Large intestine (tissue), 3 donors: Measurements from ENCODE around the gene PRKN. TPM values are rescaled to one million over a fixed set of nuclear protein-coding genes. Genes with fewer than 3 reads are reported as not detected.

ENCODE experiments used
- DNase-seq, 2 donors: peaks; one replicate each; pipeline versions ENCODE4 v3.0.0 to v3.0.0-alpha.2; 2013
- H3K27ac ChIP-seq: one replicate; pipeline ENCODE4 v1.5.1; 2013; ENCODE audit warnings: low read length
- H3K27me3 ChIP-seq: 2 replicates; pipeline ENCODE4 v1.6.1; 2013; ENCODE audit warnings: low read length; ENCODE audit not compliant: control insufficient read depth, insufficient read depth
- H3K36me3 ChIP-seq: 2 replicates; pipeline ENCODE4 v1.6.1; 2013; ENCODE audit warnings: low read length; ENCODE audit not compliant: control insufficient read depth, insufficient read depth
- H3K4me1 ChIP-seq: one replicate; pipeline ENCODE4 v1.6.1; 2013; ENCODE audit warnings: low read length; ENCODE audit not compliant: control insufficient read depth, insufficient read depth
- H3K4me3 ChIP-seq: one replicate; pipeline ENCODE4 v1.5.1; 2013; ENCODE audit warnings: low read length
- H3K9me3 ChIP-seq: one replicate; pipeline ENCODE4 v1.6.1; 2013; ENCODE audit warnings: mild to moderate bottlenecking, low read depth, low read length, moderate library complexity; ENCODE audit not compliant: control insufficient read depth
- WGBS: methylation state at CpG from one replicate; pipeline ENCODE4 v1.1.5; 2013; ENCODE audit warnings: low lambda C conversion rate; ENCODE audit not compliant: insufficient coverage; 5-methylcytosine and 5-hydroxymethylcytosine counted together
- polyA plus RNA-seq: library from polyadenylated mRNA; unstranded; fragments of 120-200 nt; gene quantifications from one replicate; pipeline ENCODE4 v1.2.1, GENCODE V29; 2013

PRKN gene
- polyA plus RNA-seq, 1 donor, result 2.5 TPM

GRCh38 chr6:162157167-162157870 lies 570.2 kb downstream of the PRKN start:
- no peak for DNase-seq
- Histone ChIP-seq H3K36me3 (no peaks in the 10 kb centered on the region), H3K4me1 (no peaks in the 10 kb centered on the region), H3K9me3 (no peaks in the 10 kb centered on the region), H3K4me3 (no peak overlapping the region), H3K27me3 (no peaks in the 10 kb centered on the region), H3K27ac (no peak overlapping the region)
- 60% methylated on average over 1 of the region's 3 CpGs for WGBS

- no peak overlapping the region for H3K4me3 ChIP-seq
- H3K36me3 ChIP-seq, result no peaks in the 10 kb centered on the region
- WGBS, result no CpG with 5 or more reads among the region's 2 CpGs
- no peaks in the 10 kb centered on the region for H3K27me3 ChIP-seq
- H3K4me1 ChIP-seq, result no peaks in the 10 kb centered on the region
- no peaks in the 10 kb centered on the region for H3K9me3 ChIP-seq
- no peak for DNase-seq
- no peak overlapping the region for H3K27ac ChIP-seq
These were observed 571.4 kb downstream of the PRKN start for GRCh38 chr6:162156146-162156545.

DNA sequence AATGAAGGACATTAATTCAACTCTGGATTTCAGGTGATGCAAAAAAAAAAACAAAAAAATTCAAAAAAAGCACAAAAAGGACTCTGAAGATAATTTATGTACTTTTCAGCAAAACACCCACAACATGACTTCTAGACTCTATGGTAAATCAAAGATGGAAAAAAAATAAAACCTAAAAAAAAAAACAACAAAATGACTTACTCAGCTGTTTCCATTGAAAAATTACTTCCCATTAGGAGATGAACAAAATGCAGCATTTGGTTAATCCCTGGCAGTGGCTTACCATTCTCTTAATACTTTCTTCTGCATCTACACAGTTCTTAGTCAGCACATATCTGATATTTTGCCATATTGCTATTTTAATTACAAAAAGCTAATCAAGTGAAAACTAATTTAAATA lies 572.6 kb downstream of the PRKN start:
- H3K4me1 ChIP-seq, result no peaks in the 10 kb centered on the region
- H3K4me3 ChIP-seq, result no peak overlapping the region
- no peak overlapping the region for H3K27ac ChIP-seq
- no peaks in the 10 kb centered on the region for H3K9me3 ChIP-seq
- no peaks in the 10 kb centered on the region for H3K27me3 ChIP-seq
- no peak for DNase-seq
- no peaks in the 10 kb centered on the region for H3K36me3 ChIP-seq

DNA sequence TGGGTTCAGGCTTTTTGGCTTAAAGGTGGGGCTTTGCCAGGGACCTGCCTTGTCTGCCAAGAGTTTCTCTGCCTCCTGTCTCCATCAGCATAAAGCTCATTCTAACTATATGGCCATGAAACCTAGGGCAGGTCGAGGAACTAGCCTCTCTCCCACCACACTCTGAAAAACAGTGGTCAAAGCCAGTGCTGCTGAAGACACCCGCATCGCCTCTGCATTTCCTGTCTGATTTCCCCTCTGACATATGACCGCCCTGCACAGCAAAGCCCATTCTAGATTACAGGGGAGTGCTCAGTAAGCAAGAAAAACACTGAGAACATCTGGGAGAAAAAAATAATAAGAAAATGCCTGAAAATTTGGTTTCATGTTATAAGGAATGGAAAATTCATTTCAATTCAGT lies 573.6 kb downstream of the PRKN start:
- H3K4me1 ChIP-seq, result no peaks in the 10 kb centered on the region
- H3K27ac ChIP-seq, result no peak overlapping the region
- WGBS, result no CpG with 5 or more reads among the region's 4 CpGs
- H3K4me3 ChIP-seq, result no peak overlapping the region
- no peaks in the 10 kb centered on the region for H3K27me3 ChIP-seq
- no peaks in the 10 kb centered on the region for H3K9me3 ChIP-seq
- H3K36me3 ChIP-seq, result no peaks in the 10 kb centered on the region
- no peak for DNase-seq

DNA sequence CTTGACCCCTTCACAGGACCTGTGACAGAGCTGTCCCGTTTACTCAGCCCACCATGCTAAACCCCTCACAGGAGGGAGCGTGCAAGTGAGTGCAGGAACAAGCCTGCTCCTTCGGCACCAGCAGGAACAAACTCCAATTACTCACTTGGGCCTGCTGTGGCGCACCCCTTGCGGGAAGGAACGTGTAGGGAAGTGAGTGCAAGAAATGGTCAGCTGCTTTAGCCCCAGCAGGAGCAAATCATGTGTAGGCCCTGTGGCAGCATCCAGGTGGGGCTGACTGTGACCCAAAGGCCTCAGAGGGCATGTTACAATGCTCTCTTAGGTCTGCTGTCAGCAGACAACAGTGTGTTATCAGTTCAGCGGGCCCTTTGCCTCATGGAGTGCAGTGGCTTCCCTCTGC lies 574.4 kb downstream of the PRKN start:
- H3K27me3 ChIP-seq, result no peaks in the 10 kb centered on the region
- WGBS, result no CpG with 5 or more reads among the region's 7 CpGs
- no peak overlapping the region for H3K4me3 ChIP-seq
- H3K27ac ChIP-seq, result no peak overlapping the region
- no peaks in the 10 kb centered on the region for H3K4me1 ChIP-seq
- H3K36me3 ChIP-seq, result no peaks in the 10 kb centered on the region
- DNase-seq, result no peak
- H3K9me3 ChIP-seq, result no peaks in the 10 kb centered on the region

GRCh38 chr6:162151021-162151665 lies 576.4 kb downstream of the PRKN start:
- DNase-seq, result no peak
- WGBS, result 100% methylated on average over 1 of the region's 6 CpGs
- H3K36me3 ChIP-seq, result no peaks in the 10 kb centered on the region
- no peak overlapping the region for H3K27ac ChIP-seq
- H3K4me1 ChIP-seq, result no peaks in the 10 kb centered on the region
- H3K27me3 ChIP-seq, result no peaks in the 10 kb centered on the region
- no peaks in the 10 kb centered on the region for H3K9me3 ChIP-seq
- no peak overlapping the region for H3K4me3 ChIP-seq

DNA sequence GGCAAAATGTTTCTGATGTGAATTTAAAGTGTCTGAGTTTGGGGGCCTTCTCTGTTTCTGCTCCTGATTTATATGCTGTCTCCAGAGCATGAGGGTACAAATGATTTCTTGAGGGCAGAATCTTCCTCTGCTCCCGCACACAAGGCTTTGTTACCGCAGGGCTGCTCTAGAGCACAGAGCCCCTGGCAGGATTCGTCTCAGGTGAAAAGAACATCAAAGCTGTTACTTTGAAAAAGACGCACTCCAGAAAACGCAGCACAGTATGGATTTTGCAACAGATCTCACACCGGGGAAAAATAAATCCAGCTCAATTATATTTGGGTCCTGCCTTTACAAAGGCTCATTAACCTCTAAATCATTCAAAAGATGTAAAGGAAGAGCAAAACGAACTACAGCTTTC lies 577.3 kb downstream of the PRKN start:
- Histone ChIP-seq H3K27ac (no peak overlapping the region), H3K36me3 (no peaks in the 10 kb centered on the region), H3K4me3 (no peak overlapping the region), H3K27me3 (no peaks in the 10 kb centered on the region), H3K9me3 (no peaks in the 10 kb centered on the region), H3K4me1 (no peaks in the 10 kb centered on the region)
- no peak for DNase-seq
- 100% methylated on average over 2 of the region's 7 CpGs for WGBS

DNA sequence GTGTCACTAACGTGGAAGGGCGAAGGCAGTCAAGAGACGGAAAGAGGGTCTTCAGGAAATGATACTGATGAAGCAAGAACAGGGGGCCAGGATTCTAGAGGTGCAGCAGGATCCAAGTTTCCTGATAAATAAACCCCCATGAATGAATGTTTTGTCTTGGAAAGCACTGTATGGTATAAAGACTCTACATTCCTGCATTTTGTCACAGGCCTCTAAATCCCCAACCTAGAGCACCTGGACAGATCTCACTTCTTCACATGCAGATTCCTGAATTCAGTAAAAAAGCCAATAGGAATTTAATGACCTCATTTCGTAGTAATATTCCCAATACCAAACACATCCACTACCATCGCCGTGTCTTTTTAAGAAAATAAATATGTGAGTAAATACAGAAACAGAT lies 577.8 kb downstream of the PRKN start:
- no CpG with 5 or more reads among the region's 6 CpGs for WGBS
- DNase-seq, result no peak
- no peaks in the 10 kb centered on the region for H3K9me3 ChIP-seq
- H3K27ac ChIP-seq, result no peak overlapping the region
- no peaks in the 10 kb centered on the region for H3K4me1 ChIP-seq
- H3K4me3 ChIP-seq, result no peak overlapping the region
- no peaks in the 10 kb centered on the region for H3K36me3 ChIP-seq
- no peaks in the 10 kb centered on the region for H3K27me3 ChIP-seq

DNA sequence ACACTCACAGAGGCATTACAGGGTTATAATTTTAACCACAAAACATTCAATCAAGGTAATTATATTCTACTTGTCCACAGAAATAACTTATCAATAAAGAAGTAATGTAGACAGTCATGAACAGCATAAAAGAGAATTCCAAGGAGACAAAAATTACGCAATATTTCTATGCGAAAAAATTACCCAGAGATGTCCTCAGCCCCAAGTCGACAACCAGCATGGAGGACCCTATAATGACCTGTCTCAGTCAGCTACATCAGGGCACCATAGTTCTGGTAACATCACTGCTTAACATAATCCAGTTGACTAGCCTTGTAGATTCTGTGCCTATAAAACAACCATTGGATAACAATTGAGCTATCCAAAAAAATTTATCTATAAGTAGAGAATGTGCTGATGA lies 579.8 kb downstream of the PRKN start:
- no peak overlapping the region for H3K4me3 ChIP-seq
- no peaks in the 10 kb centered on the region for H3K4me1 ChIP-seq
- H3K36me3 ChIP-seq, result no peaks in the 10 kb centered on the region
- no peaks in the 10 kb centered on the region for H3K9me3 ChIP-seq
- no peak for DNase-seq
- no peak overlapping the region for H3K27ac ChIP-seq
- WGBS, result 20% methylated on average over 1 of the region's 3 CpGs
- H3K27me3 ChIP-seq, result no peaks in the 10 kb centered on the region

DNA sequence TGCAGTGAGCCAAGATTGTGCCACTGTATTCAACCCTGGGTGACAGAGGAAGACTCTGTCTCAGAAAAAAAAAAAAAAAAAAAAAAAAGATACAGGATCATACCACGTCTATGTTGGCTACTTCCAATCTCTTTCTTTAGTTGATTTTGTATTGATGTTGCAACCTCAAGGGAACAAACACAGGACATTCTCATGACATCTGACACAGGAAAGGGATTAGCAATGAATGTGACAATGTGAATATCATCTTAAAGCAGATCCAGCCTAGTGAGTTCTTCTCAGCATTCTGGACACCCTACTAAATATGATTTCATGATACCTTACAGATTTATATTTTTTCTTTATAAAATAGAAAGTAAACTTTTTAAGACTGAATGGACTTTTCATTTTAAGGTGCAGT lies 580.3 kb downstream of the PRKN start:
- H3K4me1 ChIP-seq, result no peaks in the 10 kb centered on the region
- H3K36me3 ChIP-seq, result no peaks in the 10 kb centered on the region
- H3K27me3 ChIP-seq, result no peaks in the 10 kb centered on the region
- H3K4me3 ChIP-seq, result no peak overlapping the region
- no peak for DNase-seq
- WGBS, result no CpG with 5 or more reads among the region's 1 CpG
- no peak overlapping the region for H3K27ac ChIP-seq
- H3K9me3 ChIP-seq, result no peaks in the 10 kb centered on the region

GRCh38 chr6:162140251-162140852 lies 587.2 kb downstream of the PRKN start:
- Histone ChIP-seq H3K4me1 (no peaks in the 10 kb centered on the region), H3K4me3 (no peak overlapping the region)
- 75% methylated on average over 4 of the region's 7 CpGs for WGBS

More at GRCh38 chr6:162140251-162140852, 587.2 kb downstream of the PRKN start:
- DNase-seq, result no peak
- H3K36me3 ChIP-seq, result no peaks in the 10 kb centered on the region
- H3K27ac ChIP-seq, result no peak overlapping the region
- no peaks in the 10 kb centered on the region for H3K27me3 ChIP-seq
- H3K9me3 ChIP-seq, result peaks cover 10% of the 10 kb centered on the region
